RPMI8226 (cell line): ENCODE results near the gene CPSF7.
"Not testable (repeated sequence)": the region's sequence is repeated elsewhere in the genome, so short reads cannot be mapped to it uniquely, and the experiment has no call there.

ENCODE experiments used
- DNase-seq: peaks from one replicate; pipeline ENCODE4 v3.0.0-alpha.2; 2015

CPSF7 gene

DNA sequence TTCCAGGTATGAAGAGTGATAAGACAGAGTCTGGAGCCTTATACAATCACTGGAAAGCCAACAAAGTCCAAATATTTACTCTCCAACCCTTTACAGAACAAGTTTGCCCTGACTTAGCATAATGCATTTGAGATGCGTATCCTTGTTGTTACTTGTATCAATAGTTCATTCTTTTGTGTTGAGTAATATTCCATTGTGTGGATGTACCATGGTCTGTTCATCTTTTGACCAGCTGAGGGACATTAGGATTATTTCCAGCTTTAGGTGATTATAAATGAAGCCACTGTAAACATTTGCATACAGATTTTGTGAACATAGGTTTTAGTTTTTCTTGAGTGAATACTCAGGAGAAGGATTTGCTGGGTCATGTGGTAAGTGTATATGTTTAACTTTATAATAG is 9.8 kb upstream of the CPSF7 start:
- no peak for DNase-seq

DNA sequence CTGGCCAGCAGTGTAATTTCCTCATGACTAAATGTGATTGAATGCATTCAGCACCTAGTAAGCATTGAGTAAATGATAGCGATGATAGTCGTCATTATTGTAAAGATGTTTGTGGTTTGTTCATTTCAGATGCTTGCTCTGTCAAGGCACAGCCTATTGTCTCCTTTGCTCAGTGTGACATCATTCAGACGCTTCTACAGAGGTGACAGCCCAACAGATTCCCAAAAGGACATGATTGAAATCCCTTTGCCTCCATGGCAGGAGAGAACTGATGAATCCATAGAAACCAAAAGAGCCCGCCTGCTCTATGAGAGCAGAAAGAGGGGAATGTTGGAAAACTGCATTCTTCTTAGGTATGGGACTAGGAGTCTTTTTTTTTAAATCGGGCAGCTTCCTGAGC is 7.7 kb upstream of the CPSF7 start:
- DNase-seq = no peak

DNA sequence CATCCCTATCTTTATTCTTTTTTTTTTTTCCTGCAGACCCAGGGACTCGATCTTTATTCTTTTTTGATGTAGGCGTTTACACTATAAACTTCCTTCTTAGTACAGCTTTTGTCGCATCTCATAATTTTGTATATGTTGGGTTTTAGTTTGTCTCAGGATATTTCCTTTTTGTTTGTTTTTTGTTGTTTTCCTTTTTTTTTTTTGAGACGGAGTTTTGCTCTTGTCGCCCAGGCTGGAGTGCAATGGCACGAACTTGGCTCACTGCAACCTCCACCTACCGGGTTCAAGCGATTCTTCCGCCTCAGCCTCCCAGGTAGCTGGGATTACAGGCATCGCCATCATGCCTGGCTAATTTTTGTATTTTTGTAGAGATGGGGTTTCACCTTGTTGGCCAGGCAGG is 1.1 kb upstream of the CPSF7 start:
- not testable (repeated sequence) for DNase-seq

DNA sequence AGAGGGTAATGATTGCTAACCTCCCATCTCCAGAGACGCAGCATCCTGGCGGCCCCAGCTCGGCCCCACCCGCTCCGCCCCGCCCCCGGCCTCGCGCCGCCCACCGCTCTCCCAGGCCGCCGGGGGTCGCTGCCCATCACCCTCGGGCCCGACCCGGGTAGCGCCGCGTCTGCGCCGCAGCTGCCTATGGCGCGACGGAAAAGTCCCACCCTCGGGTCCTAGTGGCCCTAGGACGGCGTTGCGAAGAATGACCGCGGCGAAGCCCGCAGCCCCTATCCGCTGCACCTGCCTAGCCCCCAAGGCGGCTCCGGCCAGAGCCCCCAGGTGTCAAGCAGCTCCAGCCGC is 457 bp downstream of the CPSF7 start:
- peak; percentile 84 for DNase-seq

DNA sequence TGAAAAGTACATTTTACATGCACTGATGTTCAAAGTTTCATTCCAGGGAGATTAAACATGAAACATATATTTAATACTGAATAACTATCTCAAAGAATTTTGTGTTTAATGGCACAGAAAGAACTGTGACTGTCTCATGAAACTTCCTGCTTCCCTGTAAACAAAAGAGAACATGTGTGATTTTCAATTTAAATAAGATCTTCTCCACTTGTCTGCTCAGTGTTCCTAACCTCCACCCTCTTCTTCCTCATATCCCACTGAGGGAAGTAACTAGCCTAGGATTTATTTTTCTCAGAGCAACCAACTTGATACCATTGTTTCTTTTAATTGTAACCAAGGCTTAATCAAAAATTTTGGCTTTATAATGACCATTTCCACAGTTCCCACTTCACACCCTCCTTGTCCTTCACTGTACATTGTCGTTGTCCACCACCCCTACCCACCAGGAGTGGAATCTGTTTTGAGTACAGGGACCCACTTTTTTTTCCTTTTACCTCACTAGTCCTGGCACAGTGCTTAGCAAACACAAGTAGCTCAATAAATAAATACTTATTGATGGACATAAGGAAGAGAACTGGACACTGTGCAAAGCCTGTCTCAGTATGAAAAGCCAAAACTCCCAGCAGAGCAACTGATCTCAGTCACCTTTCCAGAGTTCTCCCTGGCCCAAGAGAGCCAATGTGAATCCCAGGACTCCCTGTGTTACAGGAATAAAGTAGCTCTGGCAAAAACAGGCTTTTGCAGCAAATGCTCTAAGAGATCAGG is 4.2 kb downstream of the CPSF7 start:
- no peak for DNase-seq

DNA sequence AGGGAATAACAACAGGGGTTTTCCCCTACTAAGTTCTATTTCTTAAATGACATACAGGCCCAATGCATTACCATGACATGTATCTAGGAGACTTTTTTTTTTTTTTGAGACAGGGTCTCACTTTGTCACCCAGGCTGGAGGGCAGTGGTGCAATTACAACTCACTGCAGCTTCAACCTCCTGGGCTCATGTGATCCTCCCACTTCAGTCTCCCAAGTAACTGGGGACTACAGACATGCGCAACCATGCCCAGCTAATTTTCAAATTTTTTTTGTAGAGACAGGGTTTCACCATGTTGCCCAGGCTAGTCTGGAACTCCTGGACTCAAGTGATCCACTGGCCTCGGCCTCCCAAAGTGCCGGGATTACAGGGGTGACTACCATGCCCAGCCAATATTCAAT is 7.5 kb downstream of the CPSF7 start:
- DNase-seq = no peak

DNA sequence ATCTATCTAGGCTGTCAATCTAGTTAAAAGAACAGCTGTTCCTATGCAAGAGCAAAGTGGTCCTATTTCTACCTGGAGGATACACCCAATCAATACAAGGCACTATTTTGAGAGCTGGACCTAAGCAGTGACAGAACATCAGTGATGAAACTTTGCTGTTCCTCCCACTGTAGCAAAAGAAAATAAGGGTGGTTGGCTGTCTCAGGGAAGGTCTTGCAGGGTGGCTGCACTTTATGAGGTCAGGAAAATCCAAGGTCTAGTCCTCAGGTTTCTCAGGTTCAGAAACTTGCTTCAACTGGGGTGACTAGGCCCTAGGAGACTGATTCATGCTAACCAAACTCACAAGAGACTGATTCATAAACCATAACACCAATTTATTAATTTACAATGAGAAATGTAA is 11.6 kb downstream of the CPSF7 start:
- no peak for DNase-seq

DNA sequence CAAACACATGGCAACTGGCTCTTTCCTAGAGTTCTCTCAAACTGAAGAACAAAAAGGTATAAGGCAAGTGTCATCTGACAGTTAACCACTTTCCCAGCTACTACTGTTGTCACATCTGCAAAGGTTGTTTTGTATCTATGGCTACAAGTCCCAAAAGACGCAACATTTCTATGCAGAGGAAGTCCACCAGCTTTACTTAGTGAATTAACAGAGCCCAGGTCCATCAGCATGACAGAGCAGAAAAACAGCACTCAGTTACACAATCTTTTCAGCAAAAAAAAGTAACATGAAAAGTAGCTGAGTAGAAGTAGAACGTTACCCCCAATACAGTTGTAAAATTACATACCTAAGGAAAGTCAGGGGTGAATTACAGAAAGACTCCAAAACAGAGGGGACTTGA is 12.1 kb downstream of the CPSF7 start:
- DNase-seq = no peak

DNA sequence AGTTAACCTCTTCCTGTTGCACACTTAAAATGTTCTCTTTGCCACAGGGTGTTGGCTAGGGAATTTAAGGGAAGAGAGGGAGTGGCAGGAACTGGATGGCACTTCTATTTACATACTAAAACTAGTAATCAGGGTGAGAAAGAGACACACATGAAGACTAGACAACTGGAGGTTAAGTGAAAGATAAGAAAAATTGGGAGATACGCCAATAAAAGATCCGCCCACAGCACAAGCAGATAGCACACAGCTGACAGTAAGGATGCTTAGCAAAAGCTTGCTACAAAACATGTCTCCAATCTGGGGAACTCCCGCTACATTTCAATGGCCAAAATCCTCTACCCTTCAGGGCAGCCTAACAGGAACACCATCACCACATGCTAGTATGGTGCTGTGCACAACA is 12.8 kb downstream of the CPSF7 start:
- DNase-seq = no peak

DNA sequence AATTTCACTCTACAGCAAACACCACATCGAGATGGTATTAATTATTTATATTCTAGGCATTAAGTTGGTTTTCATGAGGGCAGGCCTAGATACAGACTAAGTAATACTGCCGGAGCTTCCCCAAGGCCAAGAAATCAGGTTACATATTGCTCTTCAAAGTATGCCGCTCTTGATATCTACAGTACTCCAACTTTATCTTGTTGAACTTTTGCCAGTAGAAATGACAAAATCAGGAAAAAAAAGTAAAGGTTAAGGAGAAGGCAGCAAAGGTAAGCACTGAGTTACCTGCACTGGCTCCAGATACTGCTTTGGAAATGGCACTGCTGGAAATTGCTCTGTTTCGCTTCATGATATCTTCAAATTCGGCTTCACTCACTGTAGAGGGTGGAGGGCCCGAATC is 14.4 kb downstream of the CPSF7 start:
- DNase-seq = no peak

DNA sequence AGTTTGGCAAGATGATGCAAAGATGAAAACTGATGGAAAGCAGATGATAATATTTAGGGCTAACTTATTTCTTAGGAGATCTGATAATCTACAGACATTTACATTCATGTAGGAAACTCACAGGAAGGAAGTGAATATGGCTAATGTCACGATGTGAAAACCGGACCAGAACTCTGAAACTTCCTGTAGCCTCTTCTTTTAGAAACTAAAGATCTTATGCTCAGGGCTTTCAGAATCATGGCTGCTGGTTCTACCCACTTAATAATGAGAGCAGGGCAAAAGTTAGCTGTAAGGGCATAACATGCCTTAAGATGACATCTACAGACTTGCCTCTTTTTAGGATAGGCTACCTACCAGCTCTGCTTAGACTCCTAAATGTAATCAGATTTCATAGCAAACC is 15.2 kb downstream of the CPSF7 start:
- DNase-seq = no peak

DNA sequence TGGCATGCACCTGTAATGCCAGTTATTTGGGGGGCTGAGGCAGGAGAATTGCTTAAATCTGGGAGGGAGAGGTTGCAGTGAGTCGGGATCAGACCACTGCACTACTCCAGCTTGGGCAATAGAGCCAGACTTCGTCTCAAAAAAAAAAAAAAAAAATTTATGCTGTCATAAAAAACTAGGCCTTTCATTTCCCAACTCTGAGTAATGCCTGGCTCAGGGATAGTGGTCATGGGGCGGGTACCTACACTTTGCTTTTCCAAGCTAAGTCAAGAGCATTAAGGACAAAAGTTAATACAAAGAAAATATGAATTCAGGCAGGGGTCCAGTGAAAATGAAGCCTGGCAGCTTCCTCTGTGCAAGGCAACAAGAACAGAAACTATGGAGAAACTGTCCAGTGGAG is 16.3 kb downstream of the CPSF7 start:
- no peak for DNase-seq

DNA sequence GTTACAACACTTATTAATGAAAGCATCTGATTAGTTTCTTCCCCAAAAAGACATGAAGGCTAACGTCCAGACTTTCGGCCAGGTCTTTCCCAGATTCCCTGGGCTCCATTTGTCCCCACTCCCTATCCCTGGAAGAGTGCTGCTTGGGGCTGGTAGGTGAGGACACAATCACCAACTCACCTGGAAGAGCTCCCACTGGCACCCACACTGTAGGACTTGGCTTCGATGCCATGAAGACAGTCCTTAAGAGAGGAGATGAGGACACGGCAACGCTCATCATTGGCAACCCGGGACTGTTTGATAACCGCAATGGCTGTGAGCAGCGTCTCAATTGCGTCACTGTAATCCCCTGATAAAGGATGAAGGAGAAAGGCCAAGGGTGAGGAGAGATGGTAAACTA is 18.2 kb downstream of the CPSF7 start:
- no peak for DNase-seq

DNA sequence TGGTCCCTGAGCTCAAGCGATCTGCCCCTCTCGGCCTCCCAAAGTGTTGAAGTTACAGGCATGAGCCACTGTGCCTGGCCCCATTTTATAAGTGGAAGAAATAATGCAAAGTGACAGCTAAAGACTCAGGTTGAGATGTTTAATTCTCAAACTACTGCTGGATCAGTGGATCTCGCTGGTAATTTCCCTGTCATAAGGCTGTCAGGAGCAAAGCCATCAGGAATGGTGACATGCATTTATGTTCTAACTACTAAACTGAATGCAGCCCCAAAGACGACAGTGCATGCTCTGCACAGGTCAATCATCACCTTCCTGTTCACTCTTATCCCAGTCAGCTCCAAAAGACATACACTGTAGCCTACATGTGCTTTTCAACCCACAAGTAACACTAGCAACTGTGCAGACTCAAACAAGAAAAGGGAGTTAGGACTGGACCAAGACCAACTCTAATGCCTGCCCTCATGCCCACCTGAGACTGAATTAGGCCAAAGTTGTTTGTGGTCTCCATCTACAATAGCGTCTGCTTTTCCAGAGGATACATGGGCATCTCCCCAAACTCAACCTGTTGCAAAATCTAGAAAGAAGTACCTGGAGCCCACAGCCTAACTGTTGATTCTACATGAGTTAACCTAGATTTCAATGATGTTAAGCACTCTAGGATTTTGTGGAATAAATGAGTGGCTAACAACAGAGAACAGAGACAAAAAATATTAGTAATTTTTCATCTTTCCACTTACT is 22.6 kb downstream of the CPSF7 start:
- DNase-seq = no peak

DNA sequence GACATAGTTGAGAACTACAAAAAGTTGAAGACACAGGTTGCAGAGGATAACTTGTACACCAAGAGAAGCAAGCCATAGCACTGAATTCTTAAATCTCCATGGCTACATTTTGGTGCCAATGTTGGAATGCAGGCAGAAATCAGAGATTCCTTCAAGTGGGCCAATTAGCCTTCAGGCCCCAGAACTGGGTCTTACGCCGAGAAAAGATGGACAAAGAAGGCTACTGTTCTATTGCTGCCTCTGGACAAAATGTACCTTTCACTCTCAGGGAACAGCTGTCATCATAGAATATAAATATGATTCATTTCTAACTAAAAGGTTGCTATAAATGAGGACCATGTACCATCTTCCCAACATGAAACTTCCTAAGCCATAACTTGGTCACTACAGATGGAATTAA is 23.7 kb downstream of the CPSF7 start:
- DNase-seq = no peak

DNA sequence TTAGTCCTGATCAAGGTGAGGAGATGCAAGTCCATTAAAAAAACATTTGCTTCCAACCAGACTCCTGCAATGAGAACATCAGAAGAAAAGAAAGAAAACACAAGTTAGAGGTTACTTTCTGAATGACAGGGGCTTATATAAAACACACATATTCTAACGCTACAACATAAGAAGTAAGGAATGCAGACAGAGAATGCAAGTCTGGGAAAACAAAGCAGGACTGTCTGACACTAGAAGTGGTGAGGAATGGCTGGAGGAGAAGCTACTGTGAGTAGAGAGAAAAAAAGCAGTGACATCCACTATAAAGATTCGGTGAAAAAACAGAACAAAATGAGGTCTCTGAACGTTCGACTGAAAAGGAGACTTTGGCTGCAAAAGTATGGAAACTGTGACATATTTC is 25.1 kb downstream of the CPSF7 start:
- DNase-seq = no peak

DNA sequence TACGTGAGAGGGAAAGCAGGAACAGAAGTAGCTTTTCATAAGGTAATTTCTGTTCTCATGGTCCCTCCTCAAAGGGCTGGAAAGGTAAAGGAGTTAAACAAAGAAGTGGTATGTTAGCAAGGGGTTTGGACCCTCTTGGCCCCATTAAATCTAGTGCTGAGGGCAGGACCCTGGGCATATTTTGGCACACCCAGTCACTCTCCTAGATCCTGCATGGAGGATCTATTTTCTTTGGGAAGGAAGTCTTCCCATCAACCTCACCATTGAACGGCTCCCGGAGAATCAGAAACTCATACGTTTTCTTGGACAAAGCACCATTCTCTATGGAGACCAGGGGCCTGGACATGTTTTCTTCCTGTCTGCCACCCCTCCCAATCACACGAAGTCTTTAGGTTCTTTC is 25.7 kb downstream of the CPSF7 start:
- no peak for DNase-seq

DNA sequence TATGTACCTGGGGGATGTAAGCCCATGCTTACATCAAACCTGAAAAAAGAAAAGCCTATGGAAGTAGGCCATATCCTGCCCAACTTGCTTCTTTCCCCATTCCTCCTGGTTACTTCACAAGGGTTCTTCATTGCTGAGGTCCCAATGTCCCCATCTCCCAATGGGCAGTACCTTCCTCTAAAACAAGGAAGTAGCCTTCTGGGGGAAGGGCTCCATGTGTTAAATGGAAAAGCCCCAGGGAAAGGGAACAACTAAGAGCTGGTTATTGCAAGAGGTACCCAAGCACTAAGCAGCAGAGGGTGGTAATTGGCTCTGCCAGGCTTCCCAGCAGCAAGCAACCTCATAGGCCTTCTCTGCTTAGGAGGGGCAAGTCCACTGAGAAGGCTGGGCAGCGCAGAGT is 26.1 kb downstream of the CPSF7 start:
- no peak for DNase-seq

DNA sequence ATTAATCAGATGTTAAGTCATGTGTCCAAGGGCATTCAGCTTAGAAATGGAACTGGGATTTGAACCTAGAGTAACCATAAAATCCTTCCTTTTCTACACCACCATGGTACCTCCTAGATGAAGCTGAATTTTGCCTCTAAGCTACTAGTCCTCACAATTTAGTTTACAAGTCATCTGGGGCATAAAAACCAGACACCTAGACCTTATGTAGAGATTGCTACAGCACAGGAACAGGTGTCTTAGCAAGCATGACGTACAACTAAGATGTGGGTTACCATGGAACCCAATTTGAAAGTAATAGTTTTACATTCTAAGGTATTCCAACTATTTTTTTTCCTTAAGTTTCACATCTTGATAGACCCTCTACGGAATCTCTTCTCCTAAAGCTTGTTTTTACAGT is 28.2 kb downstream of the CPSF7 start:
- no peak for DNase-seq

DNA sequence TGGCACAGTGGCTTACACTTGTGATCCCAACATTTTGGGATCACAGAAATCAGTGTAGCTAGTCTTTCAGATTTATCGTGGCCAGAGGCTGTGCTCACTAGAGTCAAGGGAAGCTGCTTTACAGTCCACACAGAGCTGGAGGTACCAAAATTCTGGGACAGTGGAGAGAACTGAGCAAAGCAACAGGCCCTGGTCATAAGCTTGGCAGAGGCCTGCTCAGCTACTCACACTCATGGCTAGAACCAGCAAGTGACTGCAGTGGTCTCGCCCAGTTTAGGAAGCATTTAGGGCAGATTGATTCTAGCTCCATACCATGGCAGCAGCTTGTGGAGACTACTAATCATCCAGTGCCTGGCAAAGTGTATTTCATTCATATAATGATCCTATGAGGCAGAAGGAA is 28.6 kb downstream of the CPSF7 start:
- no peak for DNase-seq

DNA sequence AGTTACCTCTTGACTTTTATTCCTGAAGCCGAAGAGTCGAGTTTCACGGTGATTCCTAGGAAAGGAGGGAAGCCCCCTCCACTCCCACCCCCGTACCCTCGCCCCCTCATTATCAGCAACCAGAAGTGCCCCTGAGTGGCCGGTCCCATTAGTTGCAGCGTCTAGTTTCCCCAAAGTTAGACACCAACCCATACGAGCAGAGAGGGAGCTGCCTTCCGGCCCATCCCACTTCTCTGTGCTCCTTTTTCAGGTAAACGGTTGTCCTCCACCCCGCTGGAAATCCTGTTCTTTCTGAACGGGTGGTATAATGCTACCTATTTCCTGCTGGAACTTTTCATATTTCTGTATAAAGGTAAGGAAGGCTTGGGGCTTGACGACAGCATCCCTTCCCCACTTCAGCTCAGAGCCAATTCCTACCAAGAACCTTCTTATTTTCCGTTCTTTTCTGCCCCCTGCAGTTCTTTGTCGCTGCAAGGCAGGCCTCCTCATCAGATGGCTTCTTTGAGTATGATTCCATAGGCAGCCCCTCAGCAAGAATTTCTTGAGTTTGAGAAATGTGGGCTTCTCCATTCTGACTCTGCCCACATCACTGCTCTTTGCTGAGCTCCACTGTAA is 36.7 kb downstream of the CPSF7 start:
- DNase-seq = peak; percentile 43

DNA sequence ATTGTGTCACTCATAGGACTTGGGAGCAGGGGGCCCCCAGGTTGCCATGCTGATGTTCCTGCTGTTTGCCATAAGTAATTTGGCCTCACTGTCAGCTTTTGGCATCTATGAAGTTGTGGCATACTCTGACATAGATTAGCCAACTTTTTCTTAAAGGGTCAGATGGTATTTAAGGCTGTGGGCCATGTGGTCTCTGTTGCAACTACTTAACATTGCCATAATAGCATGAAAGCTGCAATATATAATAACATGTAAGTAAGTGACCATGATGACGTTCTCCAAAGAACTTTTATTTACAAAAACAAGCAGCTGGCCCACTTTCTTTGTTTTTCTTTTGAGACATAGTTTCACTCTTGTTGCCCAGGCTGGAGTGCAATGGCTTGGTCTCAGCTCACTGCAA is 39.6 kb downstream of the CPSF7 start:
- no peak for DNase-seq

DNA sequence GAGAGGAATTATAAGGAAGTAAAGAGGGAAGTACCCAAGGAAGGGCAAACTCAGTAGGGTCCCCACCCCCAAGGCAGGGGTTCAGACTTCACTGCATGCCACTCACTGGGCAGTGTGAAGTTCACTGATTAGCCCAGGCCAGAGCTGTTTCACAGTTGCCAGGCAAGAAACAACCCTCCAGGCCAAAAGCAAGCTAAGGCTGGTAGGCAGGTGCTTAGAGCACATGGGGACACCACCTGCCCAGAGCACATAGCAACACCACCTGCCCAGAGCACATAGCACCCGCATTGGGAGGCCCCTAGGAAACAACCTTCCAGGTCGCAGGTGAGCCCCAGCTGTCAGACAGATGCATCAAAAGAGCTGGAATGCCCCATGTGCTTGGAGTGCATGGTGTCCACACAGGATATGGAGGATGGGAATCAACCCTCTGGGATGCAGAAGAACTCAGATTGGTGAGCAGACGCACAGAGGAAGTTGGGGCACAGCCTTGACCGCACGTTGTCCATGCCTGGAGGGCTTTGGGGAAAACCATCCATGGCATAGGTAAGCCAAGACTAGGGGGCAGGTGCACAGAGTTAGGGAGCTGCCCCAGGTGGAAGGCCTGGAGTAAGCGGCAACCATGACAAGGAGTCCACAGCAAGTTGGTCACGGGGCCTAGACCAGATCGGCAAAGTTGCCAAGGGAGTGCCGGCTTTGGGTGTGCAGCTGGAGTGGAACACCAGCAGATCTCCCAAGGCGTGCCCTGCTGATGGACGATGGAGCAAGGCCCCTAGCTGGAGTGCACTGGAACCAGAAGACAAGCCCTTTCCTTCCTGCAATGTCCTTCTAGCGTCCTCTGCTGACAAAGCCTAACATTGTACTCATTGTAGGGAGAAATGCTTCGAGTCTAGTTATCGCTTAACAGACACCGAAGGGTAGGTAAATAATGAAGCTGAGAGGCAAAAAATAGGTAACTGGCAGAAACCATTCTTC is 45.2 kb downstream of the CPSF7 start:
- peak; percentile 31 for DNase-seq
